OCI-LY1 (cell line): ENCODE measurements around the gene PTPRN2.

Experiments used
- EZH2 ChIP-seq: fragments of 200-600 bp; sonication (generic), shearing (Covaris generic); IDR thresholded peaks from 2 replicates; pipeline ENCODE4 v1.8.0; 2017; ENCODE audit warnings: borderline replicate concordance, mixed run types, mild to moderate bottlenecking, antibody characterized with exemption, low read length, moderate library complexity, mixed read lengths
- TF ChIP-seq, protein P1 (sequence below): fragments of 200-600 bp; sonication (generic), shearing (Covaris generic); IDR thresholded peaks from 2 replicates; pipeline ENCODE4 v1.5.1; 2017; ENCODE audit warnings: mild to moderate bottlenecking, antibody characterized with exemption, low read length, moderate library complexity, mixed read lengths

DNA sequence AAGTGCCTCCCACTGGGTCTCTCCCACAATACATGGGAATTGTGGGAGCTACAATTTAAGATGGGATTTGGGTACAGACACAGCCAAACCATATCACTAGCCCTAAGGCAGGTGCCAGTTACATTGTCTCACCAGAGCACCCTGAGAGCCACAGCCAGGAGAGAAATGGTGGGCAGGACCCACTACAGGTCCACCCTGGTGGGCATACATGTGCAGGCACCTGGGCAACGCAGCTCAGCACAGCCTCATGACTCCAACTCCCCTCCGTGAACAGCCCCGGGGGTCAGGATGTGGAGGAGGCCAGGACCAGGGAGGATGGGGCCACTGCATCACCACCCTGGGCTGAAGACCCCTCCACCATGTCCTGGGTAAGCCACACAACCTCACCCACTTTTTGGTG is 205.7 kb downstream of the PTPRN2 start:
- TF ChIP-seq, protein P1, sequence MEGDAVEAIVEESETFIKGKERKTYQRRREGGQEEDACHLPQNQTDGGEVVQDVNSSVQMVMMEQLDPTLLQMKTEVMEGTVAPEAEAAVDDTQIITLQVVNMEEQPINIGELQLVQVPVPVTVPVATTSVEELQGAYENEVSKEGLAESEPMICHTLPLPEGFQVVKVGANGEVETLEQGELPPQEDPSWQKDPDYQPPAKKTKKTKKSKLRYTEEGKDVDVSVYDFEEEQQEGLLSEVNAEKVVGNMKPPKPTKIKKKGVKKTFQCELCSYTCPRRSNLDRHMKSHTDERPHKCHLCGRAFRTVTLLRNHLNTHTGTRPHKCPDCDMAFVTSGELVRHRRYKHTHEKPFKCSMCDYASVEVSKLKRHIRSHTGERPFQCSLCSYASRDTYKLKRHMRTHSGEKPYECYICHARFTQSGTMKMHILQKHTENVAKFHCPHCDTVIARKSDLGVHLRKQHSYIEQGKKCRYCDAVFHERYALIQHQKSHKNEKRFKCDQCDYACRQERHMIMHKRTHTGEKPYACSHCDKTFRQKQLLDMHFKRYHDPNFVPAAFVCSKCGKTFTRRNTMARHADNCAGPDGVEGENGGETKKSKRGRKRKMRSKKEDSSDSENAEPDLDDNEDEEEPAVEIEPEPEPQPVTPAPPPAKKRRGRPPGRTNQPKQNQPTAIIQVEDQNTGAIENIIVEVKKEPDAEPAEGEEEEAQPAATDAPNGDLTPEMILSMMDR = no peak
- TF ChIP-seq EZH2 = no peak
